GM12874 (cell line): ENCODE data around the gene ABCA2.
A peak's percentile ranks its signal among the peaks of the same experiment; 100 is the strongest.

ENCODE experiments used
- TF ChIP-seq, protein P1 (sequence below): IDR thresholded peaks from 2 replicates; pipeline ENCODE4 v1.5.1; 2011; ENCODE audit warnings: low read depth, mild to moderate bottlenecking, control low read depth, low read length, moderate library complexity; ENCODE audit not compliant: insufficient read depth

The ABCA2 gene

DNA sequence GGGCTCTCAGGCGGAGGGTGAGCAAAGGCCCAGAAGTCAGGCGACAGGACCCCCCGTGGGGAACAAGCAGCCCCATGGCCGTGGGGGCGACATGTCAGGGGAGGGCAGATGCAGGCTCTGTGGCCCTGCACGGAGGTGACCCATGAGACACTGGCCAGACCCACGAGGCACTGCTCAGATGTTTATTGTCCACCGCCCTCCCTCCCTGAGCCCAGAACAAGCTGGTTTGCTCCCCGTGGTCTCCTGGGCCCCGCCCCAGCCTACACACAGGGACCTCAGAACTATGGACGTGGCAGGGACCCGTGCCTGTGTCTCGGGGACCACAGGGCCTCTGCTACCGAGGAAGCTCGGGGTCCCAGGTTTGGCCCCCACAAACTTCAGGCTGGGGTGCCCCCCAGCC is 2.0 kb upstream of the ABCA2 start:
- TF ChIP-seq, protein P1, sequence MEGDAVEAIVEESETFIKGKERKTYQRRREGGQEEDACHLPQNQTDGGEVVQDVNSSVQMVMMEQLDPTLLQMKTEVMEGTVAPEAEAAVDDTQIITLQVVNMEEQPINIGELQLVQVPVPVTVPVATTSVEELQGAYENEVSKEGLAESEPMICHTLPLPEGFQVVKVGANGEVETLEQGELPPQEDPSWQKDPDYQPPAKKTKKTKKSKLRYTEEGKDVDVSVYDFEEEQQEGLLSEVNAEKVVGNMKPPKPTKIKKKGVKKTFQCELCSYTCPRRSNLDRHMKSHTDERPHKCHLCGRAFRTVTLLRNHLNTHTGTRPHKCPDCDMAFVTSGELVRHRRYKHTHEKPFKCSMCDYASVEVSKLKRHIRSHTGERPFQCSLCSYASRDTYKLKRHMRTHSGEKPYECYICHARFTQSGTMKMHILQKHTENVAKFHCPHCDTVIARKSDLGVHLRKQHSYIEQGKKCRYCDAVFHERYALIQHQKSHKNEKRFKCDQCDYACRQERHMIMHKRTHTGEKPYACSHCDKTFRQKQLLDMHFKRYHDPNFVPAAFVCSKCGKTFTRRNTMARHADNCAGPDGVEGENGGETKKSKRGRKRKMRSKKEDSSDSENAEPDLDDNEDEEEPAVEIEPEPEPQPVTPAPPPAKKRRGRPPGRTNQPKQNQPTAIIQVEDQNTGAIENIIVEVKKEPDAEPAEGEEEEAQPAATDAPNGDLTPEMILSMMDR, result no peak

DNA sequence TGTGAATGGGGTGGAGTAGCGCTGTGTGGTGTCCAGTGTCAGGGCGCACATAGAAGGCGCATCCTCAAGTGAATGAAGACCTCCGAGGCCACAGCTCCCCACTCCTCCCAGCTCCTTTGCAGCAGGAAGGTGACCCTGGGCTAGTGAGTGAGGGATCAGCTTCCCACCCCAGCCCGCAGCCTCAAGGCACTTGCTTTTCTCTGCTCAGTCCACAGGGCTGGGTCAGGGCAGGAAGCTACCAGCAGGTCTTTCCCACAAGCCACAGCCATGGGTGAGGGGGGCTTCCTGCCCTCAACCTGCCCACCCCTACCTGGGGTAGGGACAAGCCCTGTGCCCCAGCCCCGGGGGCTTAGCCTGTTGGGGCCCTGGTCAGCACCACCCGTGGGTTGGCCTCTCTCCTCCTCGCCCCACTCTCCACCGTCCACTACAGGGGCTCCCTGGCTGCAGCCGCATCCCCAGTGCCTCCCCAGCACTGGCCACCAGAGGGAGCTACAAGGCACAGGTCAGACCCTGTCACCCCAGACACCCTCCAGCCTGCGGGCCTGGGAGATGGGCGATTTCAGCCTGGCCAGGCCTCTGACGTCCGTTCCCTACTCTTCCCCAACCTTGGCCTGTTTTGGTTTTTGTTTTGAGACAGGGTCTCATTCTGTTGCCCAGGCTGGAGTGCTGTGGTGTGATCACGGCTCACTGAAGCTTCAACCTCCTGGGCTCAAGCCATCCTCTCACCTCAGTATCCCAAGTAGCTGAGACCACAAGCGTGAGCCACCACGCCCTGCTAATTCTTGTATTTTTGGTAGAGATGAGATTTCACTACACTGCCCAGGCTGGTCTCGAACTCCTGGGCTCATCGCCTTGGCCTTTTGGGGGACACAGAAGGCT is 1.3 kb upstream of the ABCA2 start:
- TF ChIP-seq, protein P1, result peak; percentile 97

DNA sequence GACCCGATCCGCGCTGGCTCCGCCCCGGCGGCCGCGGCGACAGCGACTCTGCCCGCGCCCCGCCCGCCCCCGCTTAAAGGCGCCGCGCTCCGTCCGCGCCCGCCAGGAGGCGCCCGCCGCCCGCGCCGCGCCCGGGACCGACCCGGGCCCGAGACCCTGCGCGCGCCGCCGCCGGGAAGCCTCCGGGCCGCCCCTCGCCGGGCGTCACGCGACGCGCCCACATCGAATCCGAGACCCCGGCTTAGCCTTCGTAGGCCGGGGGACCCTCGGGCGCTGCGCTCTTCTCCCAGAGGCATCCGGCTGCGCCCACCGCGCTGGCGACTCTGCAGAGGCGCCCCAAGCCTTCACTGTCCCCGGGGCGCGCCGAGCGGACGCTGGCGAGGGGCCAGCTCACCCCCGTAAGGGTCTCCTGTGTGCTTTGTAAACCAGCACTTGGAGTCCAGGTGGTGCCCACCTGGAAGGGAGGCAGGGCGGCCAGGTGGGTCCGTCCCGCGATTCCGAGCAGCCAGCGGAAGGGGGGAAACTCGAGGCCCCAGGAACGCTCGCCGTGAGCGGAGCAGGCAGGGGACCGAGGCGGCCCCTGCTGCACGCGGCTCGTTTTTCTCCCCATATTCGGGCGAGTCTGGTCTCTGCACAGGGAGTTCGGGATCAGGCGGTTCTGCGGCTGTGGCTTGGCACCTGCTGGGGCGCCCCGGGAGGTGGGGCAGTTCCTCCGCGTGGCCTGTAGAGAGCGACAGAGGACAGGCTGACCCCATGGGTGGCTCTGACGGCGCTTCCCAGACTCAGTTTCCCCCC is 423 bp upstream of the ABCA2 start:
- TF ChIP-seq, protein P1, result peak; percentile 85

DNA sequence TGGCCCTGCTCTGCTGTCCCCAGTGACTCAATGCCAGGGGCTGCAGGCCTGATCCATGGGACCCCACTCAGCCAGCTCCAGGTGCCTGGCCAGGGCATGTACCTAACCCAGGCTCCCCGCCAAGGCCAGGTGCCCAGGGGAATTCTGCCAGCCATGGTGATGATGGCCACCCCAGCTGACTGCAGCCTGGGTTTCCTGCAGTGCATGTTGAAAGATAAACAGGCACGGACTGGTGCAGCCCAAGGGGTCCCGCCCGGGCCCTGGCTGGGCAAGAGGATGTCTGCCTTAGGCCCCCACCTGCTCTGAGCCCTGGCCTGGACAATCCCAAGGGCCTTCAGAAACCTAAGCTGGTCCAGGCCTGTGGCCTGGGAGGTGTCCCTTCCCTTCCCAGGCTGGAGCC is 1.2 kb downstream of the ABCA2 start:
- TF ChIP-seq, protein P1, result no peak

DNA sequence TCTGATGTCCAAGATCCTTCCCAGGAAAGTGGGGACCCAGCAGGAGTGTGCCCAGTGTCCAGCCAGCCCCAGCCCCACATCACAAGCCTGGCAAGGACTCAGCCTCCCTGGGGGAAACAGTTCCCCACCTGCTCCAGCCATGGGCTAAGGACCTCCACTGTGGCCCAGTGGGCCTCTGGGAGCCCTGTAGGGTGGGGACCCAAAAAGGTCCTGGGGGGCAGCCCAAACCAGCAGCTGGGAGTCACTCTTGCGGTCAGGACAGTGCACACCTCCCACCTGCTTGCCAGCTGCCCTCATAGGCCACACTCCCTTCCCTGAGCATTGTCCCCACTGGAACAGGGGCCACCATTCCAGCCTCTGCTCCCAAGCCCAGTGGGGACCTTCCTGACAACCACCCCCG is 1.7 kb downstream of the ABCA2 start:
- TF ChIP-seq, protein P1, result no peak

DNA sequence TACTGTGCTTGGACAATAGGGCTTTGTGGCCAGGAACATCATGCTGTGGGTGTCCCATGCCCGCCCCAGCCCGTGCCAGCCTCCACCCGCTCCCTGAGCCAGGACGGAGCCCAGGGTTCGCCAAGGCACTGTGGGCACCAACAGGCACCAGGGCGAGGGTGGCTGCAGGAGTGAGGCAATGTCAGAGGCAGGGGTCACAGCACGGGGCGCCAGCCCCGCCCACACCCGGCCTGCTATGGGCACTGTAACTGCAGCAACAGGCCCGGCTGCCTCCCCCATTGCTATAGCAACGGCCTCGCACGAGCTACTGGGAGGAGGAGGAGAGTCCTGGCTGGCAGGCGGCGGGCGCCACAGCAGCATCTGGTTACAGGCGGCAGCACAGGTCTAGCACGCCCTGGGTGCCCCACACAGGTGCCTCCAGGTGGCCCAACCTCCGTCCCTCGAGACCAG is 2.5 kb downstream of the ABCA2 start:
- TF ChIP-seq, protein P1, result no peak

DNA sequence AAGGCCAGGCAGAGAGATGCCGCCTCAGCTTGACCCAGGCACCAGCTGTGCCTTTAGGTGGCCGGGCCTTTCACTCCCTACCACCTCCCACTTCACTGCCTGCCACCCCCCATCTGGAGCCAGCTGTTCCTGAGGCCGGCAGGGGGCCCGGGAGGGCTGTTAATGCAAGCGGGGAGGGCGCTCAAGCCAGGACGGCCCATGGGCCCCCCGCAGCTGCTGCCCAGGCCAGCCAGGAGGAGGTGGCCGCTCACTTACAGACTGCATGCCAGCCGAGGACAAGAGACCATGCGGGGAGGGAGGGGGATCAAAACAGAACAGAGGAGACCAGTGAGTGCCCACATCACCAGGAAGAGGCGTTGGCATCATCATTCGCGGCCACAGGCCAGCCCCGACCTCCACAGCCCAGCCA is 4.5 kb downstream of the ABCA2 start:
- TF ChIP-seq, protein P1, result no peak
